ENCODE results near the gene PM20D1.
A peak's percentile ranks its signal among the peaks of the same experiment; 100 is the strongest.

PM20D1 gene

DNA sequence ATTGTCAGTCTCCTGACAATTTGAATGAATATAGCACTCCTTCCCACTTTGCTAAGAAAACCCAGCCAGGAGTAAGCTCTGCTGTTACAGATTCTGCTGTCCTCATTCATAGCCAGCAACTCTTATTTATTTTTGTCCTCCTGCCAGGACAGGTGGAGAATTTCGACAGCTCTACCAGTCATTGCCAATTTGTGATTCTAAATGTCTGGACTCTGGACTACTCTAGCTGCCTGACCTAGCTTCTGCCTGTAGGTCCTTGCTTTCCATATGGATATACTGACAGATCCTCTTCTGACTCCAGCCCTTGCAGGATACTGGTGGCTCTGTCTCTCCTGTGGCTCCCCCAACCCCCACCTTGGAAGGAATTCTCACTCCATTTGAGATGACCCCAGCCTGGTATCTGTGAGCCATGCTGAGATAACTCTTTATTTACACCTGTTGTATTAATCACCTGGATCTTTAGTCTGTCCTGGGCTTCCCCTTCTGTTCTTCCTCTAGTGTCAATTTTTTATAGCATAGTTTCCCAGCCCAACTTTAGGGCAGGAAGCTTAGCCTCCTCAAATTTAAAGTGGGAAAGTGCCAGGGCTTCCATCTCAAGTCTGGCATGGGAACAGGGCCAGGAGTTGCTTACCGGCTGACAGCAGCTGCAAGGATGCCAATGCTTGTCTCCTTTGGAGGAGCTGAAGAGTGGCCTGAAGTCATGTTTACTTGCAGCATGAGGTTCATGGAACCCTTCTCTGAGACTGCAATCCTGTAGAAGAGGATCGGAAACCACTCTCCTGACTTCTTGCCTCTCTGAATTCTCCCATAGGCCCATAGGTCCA is 6.7 kb downstream of the PM20D1 start:
- peaks cover 2% of the 10 kb centered on the region for H3K27me3 Mint-ChIP-seq (ENCODE audit: low read depth, poor library complexity)
- H3K4me3 Mint-ChIP-seq = no peak overlapping the region
- DNase-seq = no peak
- peaks cover 5% of the 10 kb centered on the region for H3K36me3 Mint-ChIP-seq (ENCODE audit: low read depth)
- H3K27ac Mint-ChIP-seq = no peak overlapping the region
- H3K9me3 Mint-ChIP-seq = no peaks in the 10 kb centered on the region
- TF ChIP-seq CTCF (IDR thresholded peaks at IDR 0.05) = no peak
- H3K4me1 Mint-ChIP-seq = peaks cover 10% of the 10 kb centered on the region

GRCh38 chr1:205842229-205842628 is 7.7 kb downstream of the PM20D1 start:
- TF ChIP-seq CTCF (IDR thresholded peaks at IDR 0.05) = no peak
- Mint-ChIP-seq H3K36me3 (ENCODE audit: low read depth) (peaks cover 5% of the 10 kb centered on the region), H3K27me3 (ENCODE audit: low read depth, poor library complexity) (peaks cover 6% of the 10 kb centered on the region), H3K9me3 (no peaks in the 10 kb centered on the region), H3K4me3 (no peak overlapping the region), H3K4me1 (peaks cover 10% of the 10 kb centered on the region), H3K27ac (no peak overlapping the region)
- DNase-seq = no peak

- DNase-seq = no peak
- peaks cover 10% of the 10 kb centered on the region for H3K4me1 Mint-ChIP-seq
- no peak for TF ChIP-seq CTCF (IDR thresholded peaks at IDR 0.05)
- no peaks in the 10 kb centered on the region for H3K9me3 Mint-ChIP-seq
- H3K27ac Mint-ChIP-seq = peak overlapping the region; percentile 24
- H3K4me3 Mint-ChIP-seq = no peak overlapping the region
- H3K36me3 Mint-ChIP-seq (ENCODE audit: low read depth) = peaks cover 5% of the 10 kb centered on the region
- peaks cover 9% of the 10 kb centered on the region for H3K27me3 Mint-ChIP-seq (ENCODE audit: low read depth, poor library complexity)
These were observed 9.6 kb downstream of the PM20D1 start for GRCh38 chr1:205840146-205840923.

- peaks cover 11% of the 10 kb centered on the region for H3K4me1 Mint-ChIP-seq
- H3K9me3 Mint-ChIP-seq = no peaks in the 10 kb centered on the region
- peaks cover 6% of the 10 kb centered on the region for H3K27me3 Mint-ChIP-seq (ENCODE audit: low read depth, poor library complexity)
- H3K27ac Mint-ChIP-seq = no peak overlapping the region
- TF ChIP-seq CTCF (IDR thresholded peaks at IDR 0.05) = no peak
- H3K36me3 Mint-ChIP-seq (ENCODE audit: low read depth) = no peaks in the 10 kb centered on the region
- DNase-seq = no peak
- no peak overlapping the region for H3K4me3 Mint-ChIP-seq
These were observed 12.5 kb downstream of the PM20D1 start for GRCh38 chr1:205837382-205837970.

- peaks cover 19% of the 10 kb centered on the region for H3K4me1 Mint-ChIP-seq
- no peak overlapping the region for H3K27ac Mint-ChIP-seq
- no peak for DNase-seq
- peaks cover 13% of the 10 kb centered on the region for H3K27me3 Mint-ChIP-seq (ENCODE audit: low read depth, poor library complexity)
- TF ChIP-seq CTCF (IDR thresholded peaks at IDR 0.05) = no peak
- H3K9me3 Mint-ChIP-seq = no peaks in the 10 kb centered on the region
- no peaks in the 10 kb centered on the region for H3K36me3 Mint-ChIP-seq (ENCODE audit: low read depth)
- no peak overlapping the region for H3K4me3 Mint-ChIP-seq
These were observed 15.2 kb downstream of the PM20D1 start for GRCh38 chr1:205834751-205835150.
